Mesenchymal stem cell (in vitro differentiated cells and primary cell): ENCODE measurements around the gene STXBP4.
A peak's percentile ranks its signal among the peaks of the same experiment; 100 is the strongest.

Experiments used
- DNase-seq: peaks from one replicate; pipeline ENCODE4 v3.0.0-alpha.2; 2013
- H2AFZ ChIP-seq: one replicate; pipeline ENCODE4 v1.6.1; 2013; ENCODE audit warnings: low read depth, mild to moderate bottlenecking, control low read depth, inconsistent platforms, low read length, moderate library complexity
- H2AK5ac ChIP-seq: 2 replicates; pipeline ENCODE4 v1.6.1; 2013; ENCODE audit warnings: low read length, moderate library complexity, mild to moderate bottlenecking, inconsistent platforms; ENCODE audit not compliant: severe bottlenecking
- H2BK120ac ChIP-seq: one replicate; pipeline ENCODE4 v1.6.1; 2013; ENCODE audit warnings: low read depth, mild to moderate bottlenecking, inconsistent platforms, low read length, moderate library complexity
- H2BK12ac ChIP-seq, 2 experiments: one replicate each; pipeline ENCODE4 v1.6.1; 2013; ENCODE audit warnings: inconsistent platforms in 2 of 2, low read length in 2 of 2, mild to moderate bottlenecking in 2 of 2, moderate library complexity in 2 of 2, control low read depth in 1 of 2
- H2BK15ac ChIP-seq: one replicate; pipeline ENCODE4 v1.6.1; 2013; ENCODE audit warnings: mild to moderate bottlenecking, low read depth, inconsistent platforms; ENCODE audit not compliant: poor library complexity, severe bottlenecking
- H2BK5ac ChIP-seq: 2 replicates; pipeline ENCODE4 v1.6.1; 2013; ENCODE audit warnings: low read depth, mild to moderate bottlenecking, low read length, control low read depth, inconsistent platforms; ENCODE audit not compliant: poor library complexity, severe bottlenecking
- H3K14ac ChIP-seq, 2 experiments: one replicate each; pipeline ENCODE4 v1.6.1; 2013; ENCODE audit warnings: inconsistent platforms in 2 of 2, low read length in 2 of 2, control low read depth in 1 of 2, mild to moderate bottlenecking in 1 of 2, moderate library complexity in 1 of 2
- H3K18ac ChIP-seq, 2 experiments: one replicate each; pipeline ENCODE4 v1.6.1; 2013; ENCODE audit warnings: inconsistent platforms in 2 of 2, low read length in 2 of 2, control low read depth in 1 of 2, low read depth in 1 of 2, mild to moderate bottlenecking in 1 of 2
- H3K23ac ChIP-seq, 2 experiments: one replicate each; pipeline ENCODE4 v1.6.1; 2013; ENCODE audit warnings: inconsistent platforms in 2 of 2, low read length in 2 of 2, mild to moderate bottlenecking in 2 of 2, moderate library complexity in 2 of 2, control low read depth in 1 of 2
- H3K27ac ChIP-seq: 2 replicates; pipeline ENCODE4 v1.5.1; 2013; ENCODE audit warnings: mild to moderate bottlenecking, moderate library complexity, low read length, control low read depth, inconsistent platforms; ENCODE audit not compliant: poor library complexity, severe bottlenecking
- H3K27me3 ChIP-seq, 2 experiments: 2 replicates each; pipeline versions ENCODE4 v1.6.1 to v1.7.0; 2013; ENCODE audit warnings: low read length in 2 of 2, mild to moderate bottlenecking in 2 of 2, moderate library complexity in 2 of 2, control low read depth in 1 of 2, inconsistent platforms in 1 of 2; ENCODE audit not compliant: control insufficient read depth in 1 of 2, insufficient read depth in 1 of 2
- H3K36me3 ChIP-seq, 2 experiments: 2 replicates each; pipeline versions ENCODE4 v1.6.1 to v1.7.0; 2013; ENCODE audit warnings: low read length in 2 of 2, control low read depth in 1 of 2, inconsistent platforms in 1 of 2, low read depth in 1 of 2, mild to moderate bottlenecking in 1 of 2; ENCODE audit not compliant: insufficient read depth in 2 of 2, control insufficient read depth in 1 of 2
- H3K4ac ChIP-seq, 2 experiments: one replicate each; pipeline ENCODE4 v1.6.1; 2013; ENCODE audit warnings: inconsistent platforms in 2 of 2, low read length in 2 of 2, mild to moderate bottlenecking in 2 of 2, moderate library complexity in 2 of 2, control low read depth in 1 of 2, low read depth in 1 of 2
- H3K4me1 ChIP-seq: 2 replicates; pipeline ENCODE4 v1.6.1; 2013; ENCODE audit warnings: low read depth, low read length, control low read depth; ENCODE audit not compliant: control insufficient read depth, insufficient read depth
- H3K4me2 ChIP-seq: 2 replicates; pipeline ENCODE4 v1.6.1; 2013; ENCODE audit warnings: low read length, mild to moderate bottlenecking, inconsistent platforms; ENCODE audit not compliant: poor library complexity, severe bottlenecking
- H3K4me3 ChIP-seq, 2 experiments: 2 replicates each; pipeline versions ENCODE4 v1.5.1 to v1.7.0; 2013; ENCODE audit warnings: low read length in 2 of 2, mild to moderate bottlenecking in 2 of 2, control low read depth in 1 of 2, low read depth in 1 of 2; ENCODE audit not compliant: insufficient read depth in 1 of 2
- H3K79me1 ChIP-seq: replicated peaks from 2 replicates; pipeline ENCODE4 v1.6.1; 2013; ENCODE audit warnings: mild to moderate bottlenecking, control low read depth, low read length, inconsistent platforms; ENCODE audit not compliant: poor library complexity, severe bottlenecking
- H3K9ac ChIP-seq: 2 replicates; pipeline ENCODE4 v1.7.0; 2013; ENCODE audit warnings: mild to moderate bottlenecking, low read length, moderate library complexity
- H3K9me3 ChIP-seq: 2 replicates; pipeline ENCODE4 v1.7.0; 2013; ENCODE audit warnings: mild to moderate bottlenecking, low read length; ENCODE audit not compliant: control insufficient read depth
- H4K8ac ChIP-seq: one replicate; pipeline ENCODE4 v1.6.1; 2013; ENCODE audit warnings: inconsistent platforms, mild to moderate bottlenecking, low read length, moderate library complexity
- H4K91ac ChIP-seq: one replicate; pipeline ENCODE4 v1.6.1; 2013; ENCODE audit warnings: mild to moderate bottlenecking, low read length, inconsistent platforms
- WGBS: methylation state at CpG from one replicate; pipeline ENCODE4 v1.1.7; 2013; ENCODE audit warnings: mixed read lengths; 5-methylcytosine and 5-hydroxymethylcytosine counted together

STXBP4 gene

DNA sequence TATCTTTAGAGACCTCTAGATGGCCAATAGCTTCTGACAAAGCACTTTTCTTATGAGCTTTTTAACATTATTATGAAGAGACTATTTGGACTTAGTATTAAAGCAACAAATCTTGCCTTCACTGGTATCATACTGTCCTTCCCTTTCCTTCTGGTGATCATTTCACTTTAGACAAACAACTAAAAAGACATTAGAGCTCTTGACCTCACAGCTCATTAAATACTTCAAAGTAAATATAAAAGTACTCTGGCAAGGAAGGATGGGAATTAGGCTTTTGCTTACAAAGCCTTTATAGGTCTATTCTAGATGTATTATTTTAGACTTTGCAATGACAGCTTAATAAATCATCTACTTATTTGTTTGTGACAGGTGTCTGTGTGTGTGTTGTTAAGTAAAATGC, 11.1 kb downstream of the STXBP4 start:
- H3K23ac ChIP-seq, result no peak overlapping the region
- H3K4me2 ChIP-seq, result no peak overlapping the region
- no peak overlapping the region for H2BK15ac ChIP-seq
- no peaks in the 10 kb centered on the region for H3K36me3 ChIP-seq
- H3K18ac ChIP-seq, result no peak overlapping the region
- peaks cover 21% of the 10 kb centered on the region for H3K79me1 ChIP-seq
- peaks cover 1% of the 10 kb centered on the region for H3K4me1 ChIP-seq
- DNase-seq, result no peak
- H2AK5ac ChIP-seq, result no peak overlapping the region
- peaks cover 7% of the 10 kb centered on the region for H3K9me3 ChIP-seq
- H2BK12ac ChIP-seq, result no peak overlapping the region
- H4K91ac ChIP-seq, result no peak overlapping the region
- no peak overlapping the region for H3K14ac ChIP-seq
- H2BK120ac ChIP-seq, result no peak overlapping the region
- H2AFZ ChIP-seq, result no peak overlapping the region
- H3K27me3 ChIP-seq, result no peaks in the 10 kb centered on the region
- H4K8ac ChIP-seq, result no peak overlapping the region
- no peak overlapping the region for H3K4ac ChIP-seq
- H3K4me3 ChIP-seq, result no peak overlapping the region
- no peak overlapping the region for H3K9ac ChIP-seq
- H2BK5ac ChIP-seq, result no peak overlapping the region
- H3K27ac ChIP-seq, result no peak overlapping the region

DNA sequence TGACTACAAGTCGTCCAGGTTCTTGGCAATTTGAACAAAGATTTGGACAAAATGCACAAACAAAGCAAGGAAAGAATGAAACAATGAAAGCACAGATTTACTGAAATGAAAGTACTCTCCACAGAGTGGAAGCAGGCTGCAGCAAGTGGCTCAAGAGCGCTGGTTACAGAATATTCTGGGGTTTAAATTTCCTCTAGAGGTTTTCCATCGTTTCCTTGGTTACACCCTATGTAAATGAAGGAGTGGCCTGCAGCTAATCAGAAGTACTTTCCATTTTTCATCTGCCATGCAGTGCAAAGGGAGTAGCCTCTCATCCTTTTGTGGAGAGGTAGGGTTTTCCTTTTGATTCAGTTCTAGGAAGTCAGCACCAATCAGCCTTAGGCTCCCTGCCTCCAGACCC, 11.8 kb downstream of the STXBP4 start:
- H3K4ac ChIP-seq, result no peak overlapping the region
- H2BK12ac ChIP-seq, result no peak overlapping the region
- no peaks in the 10 kb centered on the region for H3K36me3 ChIP-seq
- no peak overlapping the region for H3K14ac ChIP-seq
- H3K9me3 ChIP-seq, result peaks cover 7% of the 10 kb centered on the region
- no peak overlapping the region for H3K4me3 ChIP-seq
- H3K4me2 ChIP-seq, result no peak overlapping the region
- H3K79me1 ChIP-seq, result peaks cover 21% of the 10 kb centered on the region
- H2BK120ac ChIP-seq, result no peak overlapping the region
- H2AK5ac ChIP-seq, result no peak overlapping the region
- no peak overlapping the region for H4K8ac ChIP-seq
- H3K23ac ChIP-seq, result no peak overlapping the region
- DNase-seq, result no peak
- no peak overlapping the region for H2BK5ac ChIP-seq
- no peak overlapping the region for H3K27ac ChIP-seq
- no peak overlapping the region for H3K18ac ChIP-seq
- no peak overlapping the region for H2BK15ac ChIP-seq
- H3K9ac ChIP-seq, result no peak overlapping the region
- H2AFZ ChIP-seq, result no peak overlapping the region
- no peaks in the 10 kb centered on the region for H3K27me3 ChIP-seq
- peaks cover 1% of the 10 kb centered on the region for H3K4me1 ChIP-seq
- 96% methylated on average over 3 of the region's 3 CpGs for whole genome bisulfite sequencing
- no peak overlapping the region for H4K91ac ChIP-seq

DNA sequence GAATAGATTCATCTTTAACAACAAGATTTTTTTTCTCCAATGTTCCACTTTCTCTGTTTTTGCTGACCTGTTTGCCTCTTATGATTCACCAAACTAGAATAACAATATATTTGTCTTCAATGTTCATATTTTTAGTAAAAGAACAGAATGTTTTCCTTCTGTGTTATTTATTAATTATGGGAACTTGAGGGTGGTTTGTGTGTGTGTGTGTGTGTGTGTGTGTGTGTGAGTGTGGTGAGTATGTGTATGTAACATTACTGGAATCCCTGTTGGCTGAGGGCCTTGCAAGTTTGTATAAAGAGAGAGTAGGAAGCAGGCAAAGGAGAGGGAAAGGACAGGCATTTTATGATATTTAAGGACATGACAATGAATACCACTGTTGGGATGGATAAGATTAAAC, 13.8 kb downstream of the STXBP4 start:
- H3K4me3 ChIP-seq, result no peak overlapping the region
- no peaks in the 10 kb centered on the region for H3K27me3 ChIP-seq
- H4K91ac ChIP-seq, result no peak overlapping the region
- H3K4ac ChIP-seq, result no peak overlapping the region
- no peak overlapping the region for H3K14ac ChIP-seq
- peaks cover 1% of the 10 kb centered on the region for H3K4me1 ChIP-seq
- H3K36me3 ChIP-seq, result peaks cover 0 to 3% of the 10 kb centered on the region in 2 experiments
- no peak overlapping the region for H2AK5ac ChIP-seq
- H4K8ac ChIP-seq, result no peak overlapping the region
- no peak overlapping the region for H2BK5ac ChIP-seq
- H2BK12ac ChIP-seq, result no peak overlapping the region
- H3K9ac ChIP-seq, result no peak overlapping the region
- no peak overlapping the region for H2BK15ac ChIP-seq
- no peak overlapping the region for H3K23ac ChIP-seq
- H2AFZ ChIP-seq, result no peak overlapping the region
- H3K27ac ChIP-seq, result no peak overlapping the region
- H3K4me2 ChIP-seq, result no peak overlapping the region
- peak; percentile 36 for DNase-seq
- H3K9me3 ChIP-seq, result peaks cover 7% of the 10 kb centered on the region
- H3K79me1 ChIP-seq, result peaks cover 16% of the 10 kb centered on the region
- no peak overlapping the region for H2BK120ac ChIP-seq
- no peak overlapping the region for H3K18ac ChIP-seq

DNA sequence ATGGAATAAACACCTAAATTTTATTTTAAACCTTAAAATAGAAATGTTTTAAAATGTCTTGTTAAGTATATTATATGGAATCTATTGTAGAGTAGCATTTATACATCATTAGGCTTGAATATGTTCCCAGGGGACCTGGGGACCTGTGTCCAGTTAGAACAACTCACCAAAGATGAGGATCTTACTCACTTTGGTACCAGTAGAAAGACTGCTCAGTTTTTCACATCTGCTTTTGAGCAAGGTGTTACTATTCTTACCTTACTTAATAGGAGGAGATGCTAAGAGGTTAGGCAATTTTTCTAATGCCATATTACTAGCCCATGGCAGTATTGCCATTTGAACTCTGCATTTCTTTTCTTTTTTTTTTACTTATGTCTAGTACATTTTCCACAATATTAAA, 14.7 kb downstream of the STXBP4 start:
- Histone ChIP-seq H2AFZ (no peak overlapping the region), H3K4me1 (peaks cover 1% of the 10 kb centered on the region), H3K36me3 (peaks cover under 1 to 3% of the 10 kb centered on the region in 2 experiments), H2BK15ac (no peak overlapping the region), H3K14ac (no peak overlapping the region), H3K4ac (no peak overlapping the region), H3K23ac (no peak overlapping the region), H2AK5ac (no peak overlapping the region), H3K27me3 (no peaks in the 10 kb centered on the region), H4K8ac (no peak overlapping the region), H3K18ac (no peak overlapping the region), H3K9me3 (peaks cover 7% of the 10 kb centered on the region), H2BK120ac (no peak overlapping the region), H2BK5ac (no peak overlapping the region), H3K27ac (no peak overlapping the region), H2BK12ac (no peak overlapping the region), H3K4me2 (no peak overlapping the region), H3K4me3 (no peak overlapping the region), H3K9ac (no peak overlapping the region), H4K91ac (no peak overlapping the region), H3K79me1 (peaks cover 15% of the 10 kb centered on the region)
- no peak for DNase-seq
